Measurements from ENCODE around the gene EPYC. TPM values are rescaled to one million over a fixed set of nuclear protein-coding genes. Genes with fewer than 3 reads are reported as not detected.

Gene EPYC
- total and polyA plus RNA-seq, 2 of the 4 experiments (the other 2 are of a cell fraction) = not detected

- no TSS peak for BruUV-seq (replicated peaks)
- no peak for ATAC-seq (ENCODE audit: low read depth)
- no peak overlapping the region for H3K14ac ChIP-seq (replicated peaks; ENCODE audit: low read depth, low read length)
- no peak overlapping the region for H2BK20ac ChIP-seq (ENCODE audit: low read depth, low read length)
- WGBS, 2 experiments (ENCODE audit: extremely low coverage in 2 of 2, insufficient read length in 1 of 2) = no CpG with 5 or more reads among the region's 1 CpG
- no peak overlapping the region for H3K4ac ChIP-seq (ENCODE audit: low read depth, low read length)
- no peak overlapping the region for H2AK5ac ChIP-seq (ENCODE audit: low read depth, low read length)
- H4K91ac ChIP-seq (ENCODE audit: insufficient read depth, low read depth, low read length) = no peak overlapping the region
- intact Hi-C loops (cut with micrococcal nuclease) = no loop called here
- no peaks in the 10 kb centered on the region for H3K79me1 ChIP-seq (ENCODE audit: low read depth in 1 of 2, low read length in 2 of 2)
- no peak overlapping the region for H2BK5ac ChIP-seq (ENCODE audit: low read depth, low read length, poor library complexity, severe bottlenecking)
- no peak overlapping the region for H3K18ac ChIP-seq (ENCODE audit: low read depth, low read length)
- no peaks in the 10 kb centered on the region for H4K20me1 ChIP-seq (ENCODE audit: insufficient read depth, low read length)
- H3K27ac ChIP-seq (ENCODE audit: insufficient read depth, low read length) = no peak overlapping the region
- peak; percentile 26 for DNase-seq
- CTCF ChIA-PET = no interaction called here
- H3K4me2 ChIP-seq (ENCODE audit: low read depth, low read length) = no peak overlapping the region
- no peak overlapping the region for H2BK15ac ChIP-seq (ENCODE audit: low read depth, low read length)
- no peak overlapping the region for H2AFZ ChIP-seq (replicated peaks; ENCODE audit: low read length, poor library complexity)
- H3K56ac ChIP-seq (ENCODE audit: extremely low read depth, insufficient read depth, low read length) = no peak overlapping the region
- TF ChIP-seq POLR2A (IDR thresholded peaks at IDR 0.05; ENCODE audit: low read depth, low read length) (no peak), FOS (IDR thresholded peaks at IDR 0.05; ENCODE audit: low read depth, low read length) (no peak), CHD1 (IDR thresholded peaks at IDR 0.05; ENCODE audit: low read depth, low read length) (no peak), MXI1 (IDR thresholded peaks at IDR 0.05; ENCODE audit: borderline replicate concordance, low read depth, low read length) (no peak), MAZ (IDR thresholded peaks at IDR 0.05; ENCODE audit: borderline replicate concordance, low read depth, low read length) (no peak), RFX5 (IDR thresholded peaks at IDR 0.05; ENCODE audit: low read depth, low read length) (no peak), BHLHE40 (IDR thresholded peaks at IDR 0.05; ENCODE audit: low read depth, low read length) (no peak), MAFK (IDR thresholded peaks at IDR 0.05; ENCODE audit: low read depth, low read length) (no peak), CEBPB (IDR thresholded peaks at IDR 0.05; ENCODE audit: low read depth, low read length) (no peak), RAD21 (IDR thresholded peaks at IDR 0.05; ENCODE audit: low read length) (no peak), NFE2L2 (IDR thresholded peaks at IDR 0.05; ENCODE audit: low read depth, low read length) (no peak), SMC3 (IDR thresholded peaks at IDR 0.05; ENCODE audit: low read depth, low read length) (no peak), RCOR1 (IDR thresholded peaks at IDR 0.05; ENCODE audit: insufficient replicate concordance, low read length) (no peak)
- TF ChIP-seq, protein P1, sequence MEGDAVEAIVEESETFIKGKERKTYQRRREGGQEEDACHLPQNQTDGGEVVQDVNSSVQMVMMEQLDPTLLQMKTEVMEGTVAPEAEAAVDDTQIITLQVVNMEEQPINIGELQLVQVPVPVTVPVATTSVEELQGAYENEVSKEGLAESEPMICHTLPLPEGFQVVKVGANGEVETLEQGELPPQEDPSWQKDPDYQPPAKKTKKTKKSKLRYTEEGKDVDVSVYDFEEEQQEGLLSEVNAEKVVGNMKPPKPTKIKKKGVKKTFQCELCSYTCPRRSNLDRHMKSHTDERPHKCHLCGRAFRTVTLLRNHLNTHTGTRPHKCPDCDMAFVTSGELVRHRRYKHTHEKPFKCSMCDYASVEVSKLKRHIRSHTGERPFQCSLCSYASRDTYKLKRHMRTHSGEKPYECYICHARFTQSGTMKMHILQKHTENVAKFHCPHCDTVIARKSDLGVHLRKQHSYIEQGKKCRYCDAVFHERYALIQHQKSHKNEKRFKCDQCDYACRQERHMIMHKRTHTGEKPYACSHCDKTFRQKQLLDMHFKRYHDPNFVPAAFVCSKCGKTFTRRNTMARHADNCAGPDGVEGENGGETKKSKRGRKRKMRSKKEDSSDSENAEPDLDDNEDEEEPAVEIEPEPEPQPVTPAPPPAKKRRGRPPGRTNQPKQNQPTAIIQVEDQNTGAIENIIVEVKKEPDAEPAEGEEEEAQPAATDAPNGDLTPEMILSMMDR (conservative IDR thresholded peaks at IDR 0.05; ENCODE audit: low read depth, low read length) = no peak
- TF ChIP-seq, protein P2, sequence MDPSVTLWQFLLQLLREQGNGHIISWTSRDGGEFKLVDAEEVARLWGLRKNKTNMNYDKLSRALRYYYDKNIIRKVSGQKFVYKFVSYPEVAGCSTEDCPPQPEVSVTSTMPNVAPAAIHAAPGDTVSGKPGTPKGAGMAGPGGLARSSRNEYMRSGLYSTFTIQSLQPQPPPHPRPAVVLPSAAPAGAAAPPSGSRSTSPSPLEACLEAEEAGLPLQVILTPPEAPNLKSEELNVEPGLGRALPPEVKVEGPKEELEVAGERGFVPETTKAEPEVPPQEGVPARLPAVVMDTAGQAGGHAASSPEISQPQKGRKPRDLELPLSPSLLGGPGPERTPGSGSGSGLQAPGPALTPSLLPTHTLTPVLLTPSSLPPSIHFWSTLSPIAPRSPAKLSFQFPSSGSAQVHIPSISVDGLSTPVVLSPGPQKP (IDR thresholded peaks at IDR 0.05; ENCODE audit: borderline replicate concordance, low read depth, low read length) = no peak
- TF ChIP-seq, protein P3, sequence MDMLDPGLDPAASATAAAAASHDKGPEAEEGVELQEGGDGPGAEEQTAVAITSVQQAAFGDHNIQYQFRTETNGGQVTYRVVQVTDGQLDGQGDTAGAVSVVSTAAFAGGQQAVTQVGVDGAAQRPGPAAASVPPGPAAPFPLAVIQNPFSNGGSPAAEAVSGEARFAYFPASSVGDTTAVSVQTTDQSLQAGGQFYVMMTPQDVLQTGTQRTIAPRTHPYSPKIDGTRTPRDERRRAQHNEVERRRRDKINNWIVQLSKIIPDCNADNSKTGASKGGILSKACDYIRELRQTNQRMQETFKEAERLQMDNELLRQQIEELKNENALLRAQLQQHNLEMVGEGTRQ (IDR thresholded peaks at IDR 0.05; ENCODE audit: low read depth, low read length) = no peak
- in situ Hi-C loops (cut with MboI; ENCODE audit: low sequenced_read_pairs) = loop anchor here (10.0 kb wide), 1 partner anchor 1395 kb away; no protein-coding TSS in a partner anchor
- H3K9ac ChIP-seq (ENCODE audit: low read depth, low read length) = no peak overlapping the region
- H3K9me3 ChIP-seq (ENCODE audit: control insufficient read depth, insufficient read depth, low read length) = no peaks in the 10 kb centered on the region
- POLR2A ChIA-PET (ENCODE audit: unreplicated experiment) = no interaction called here
- no peak overlapping the region for H2AK9ac ChIP-seq (replicated peaks; ENCODE audit: low read depth, low read length, poor library complexity)
- H3K9me1 ChIP-seq (ENCODE audit: insufficient read depth, low read length) = peaks cover 3% of the 10 kb centered on the region; the same call in 1 of the 2 replicates
- dilution Hi-C loops (cut with HindIII; ENCODE audit: low sequenced_read_pairs, unreplicated experiment) = no loop called here
- H3K23ac ChIP-seq (ENCODE audit: low read depth, low read length) = no peak overlapping the region
- H2BK120ac ChIP-seq (ENCODE audit: low read depth, low read length) = no peak overlapping the region
- no peak overlapping the region for H3K4me3 ChIP-seq (ENCODE audit: insufficient read depth, low read depth, low read length)
- no peak overlapping the region for H4K8ac ChIP-seq (ENCODE audit: low read depth in 2 of 2, low read length in 2 of 2)
- no peaks in the 10 kb centered on the region for H3K27me3 ChIP-seq (ENCODE audit: control insufficient read depth, insufficient read depth, low read length)
- H3K36me3 ChIP-seq (ENCODE audit: control insufficient read depth, insufficient read depth, low read length) = no peaks in the 10 kb centered on the region
- H3K4me1 ChIP-seq (ENCODE audit: control insufficient read depth, insufficient read depth, low read length) = peaks cover 4% of the 10 kb centered on the region; the same call in 1 of the 2 replicates
- H4K5ac ChIP-seq (ENCODE audit: low read depth, low read length) = no peak overlapping the region
Measured at GRCh38 chr12:90939382-90939781, 65.4 kb downstream of the EPYC start.

Data from IMR-90 (cell line).